Brain microvascular endothelial cell (primary cell): ENCODE results near the gene ICAM4.
A peak's percentile ranks its signal among the peaks of the same experiment; 100 is the strongest.

Experiments
- DNase-seq: peaks from one replicate; pipeline ENCODE4 v3.0.0-alpha.2; 2020
- H3K27ac ChIP-seq: fragments of 250-450 bp; sonication (Bioruptor Pico); 2 replicates; pipeline ENCODE4 v1.5.1; 2020; ENCODE audit warnings: mild to moderate bottlenecking, moderate library complexity
- H3K27me3 ChIP-seq: fragments of 250-450 bp; sonication (Bioruptor Pico); replicated peaks from 2 replicates; pipeline ENCODE4 v1.5.1; 2020; ENCODE audit warnings: mild to moderate bottlenecking
- H3K36me3 ChIP-seq: fragments of 250-450 bp; sonication (Bioruptor Pico); replicated peaks from 2 replicates; pipeline ENCODE4 v1.5.1; 2020; ENCODE audit warnings: mild to moderate bottlenecking
- H3K4me3 ChIP-seq: 2 replicates; pipeline ENCODE4 v1.5.1; 2011; ENCODE audit warnings: low read depth, mild to moderate bottlenecking, control low read depth, low read length, moderate library complexity
- in situ Hi-C: cut with HindIII; loops from 2 replicates; pipeline ENCODE4 v1.10.0; 2017; ENCODE audit warnings: low sequenced_read_pairs, low pct_ligation_motif_present
- TF ChIP-seq, protein P1 (sequence below): IDR thresholded peaks from 2 replicates; pipeline ENCODE4 v1.5.1; 2011; ENCODE audit warnings: low read depth, mild to moderate bottlenecking, moderate library complexity, low read length, control low read depth, inconsistent platforms; ENCODE audit errors: missing control alignments

Gene ICAM4

DNA sequence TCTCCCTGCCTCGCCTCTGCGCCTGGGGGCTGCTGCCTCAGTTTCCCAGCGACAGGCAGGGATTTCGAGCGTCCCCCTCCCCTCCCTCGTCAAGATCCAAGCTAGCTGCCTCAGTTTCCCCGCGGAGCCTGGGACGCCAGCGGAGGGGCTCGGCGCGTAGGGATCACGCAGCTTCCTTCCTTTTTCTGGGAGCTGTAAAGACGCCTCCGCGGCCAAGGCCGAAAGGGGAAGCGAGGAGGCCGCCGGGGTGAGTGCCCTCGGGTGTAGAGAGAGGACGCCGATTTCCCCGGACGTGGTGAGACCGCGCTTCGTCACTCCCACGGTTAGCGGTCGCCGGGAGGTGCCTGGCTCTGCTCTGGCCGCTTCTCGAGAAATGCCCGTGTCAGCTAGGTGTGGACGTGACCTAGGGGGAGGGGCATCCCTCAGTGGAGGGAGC, 16.6 kb upstream of the ICAM4 start:
- in situ Hi-C loops, result no loop called here
- peak overlapping the region; percentile 23 for H3K27ac ChIP-seq
- no peaks in the 10 kb centered on the region for H3K27me3 ChIP-seq
- H3K4me3 ChIP-seq, result peak overlapping the region; percentile 47
- no peaks in the 10 kb centered on the region for H3K36me3 ChIP-seq
- TF ChIP-seq, protein P1, sequence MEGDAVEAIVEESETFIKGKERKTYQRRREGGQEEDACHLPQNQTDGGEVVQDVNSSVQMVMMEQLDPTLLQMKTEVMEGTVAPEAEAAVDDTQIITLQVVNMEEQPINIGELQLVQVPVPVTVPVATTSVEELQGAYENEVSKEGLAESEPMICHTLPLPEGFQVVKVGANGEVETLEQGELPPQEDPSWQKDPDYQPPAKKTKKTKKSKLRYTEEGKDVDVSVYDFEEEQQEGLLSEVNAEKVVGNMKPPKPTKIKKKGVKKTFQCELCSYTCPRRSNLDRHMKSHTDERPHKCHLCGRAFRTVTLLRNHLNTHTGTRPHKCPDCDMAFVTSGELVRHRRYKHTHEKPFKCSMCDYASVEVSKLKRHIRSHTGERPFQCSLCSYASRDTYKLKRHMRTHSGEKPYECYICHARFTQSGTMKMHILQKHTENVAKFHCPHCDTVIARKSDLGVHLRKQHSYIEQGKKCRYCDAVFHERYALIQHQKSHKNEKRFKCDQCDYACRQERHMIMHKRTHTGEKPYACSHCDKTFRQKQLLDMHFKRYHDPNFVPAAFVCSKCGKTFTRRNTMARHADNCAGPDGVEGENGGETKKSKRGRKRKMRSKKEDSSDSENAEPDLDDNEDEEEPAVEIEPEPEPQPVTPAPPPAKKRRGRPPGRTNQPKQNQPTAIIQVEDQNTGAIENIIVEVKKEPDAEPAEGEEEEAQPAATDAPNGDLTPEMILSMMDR, result no peak
- no peak for DNase-seq

DNA sequence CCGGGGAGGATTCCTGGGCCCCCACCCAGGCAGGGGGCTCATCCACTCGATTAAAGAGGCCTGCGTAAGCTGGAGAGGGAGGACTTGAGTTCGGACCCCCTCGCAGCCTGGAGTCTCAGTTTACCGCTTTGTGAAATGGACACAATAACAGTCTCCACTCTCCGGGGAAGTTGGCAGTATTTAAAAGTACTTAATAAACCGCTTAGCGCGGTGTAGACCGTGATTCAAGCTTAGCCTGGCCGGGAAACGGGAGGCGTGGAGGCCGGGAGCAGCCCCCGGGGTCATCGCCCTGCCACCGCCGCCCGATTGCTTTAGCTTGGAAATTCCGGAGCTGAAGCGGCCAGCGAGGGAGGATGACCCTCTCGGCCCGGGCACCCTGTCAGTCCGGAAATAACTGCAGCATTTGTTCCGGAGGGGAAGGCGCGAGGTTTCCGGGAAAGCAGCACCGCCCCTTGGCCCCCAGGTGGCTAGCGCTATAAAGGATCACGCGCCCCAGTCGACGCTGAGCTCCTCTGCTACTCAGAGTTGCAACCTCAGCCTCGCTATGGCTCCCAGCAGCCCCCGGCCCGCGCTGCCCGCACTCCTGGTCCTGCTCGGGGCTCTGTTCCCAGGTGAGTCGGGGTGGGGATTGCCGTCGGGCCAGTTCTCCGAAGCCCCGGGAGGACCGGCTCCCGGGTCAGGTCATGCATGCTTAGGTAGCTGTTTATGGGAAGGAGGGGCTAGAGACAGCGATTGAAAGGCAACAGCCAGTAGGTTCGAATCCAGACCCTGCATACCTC, 15.9 kb upstream of the ICAM4 start, which contains the start of gene ICAM1:
Gene ICAM1 (plus strand): TSS at position 505 of the 779 bp plus-strand sequence. CDS start 40 bp downstream, at position 545.
- in situ Hi-C loops, result no loop called here
- Histone ChIP-seq H3K36me3 (no peaks in the 10 kb centered on the region), H3K27ac (peak within 1 kb of the TSS; percentile 23), H3K4me3 (peak within 1 kb of the TSS; percentile 47), H3K27me3 (no peaks in the 10 kb centered on the region)
- DNase-seq, result peak; percentile 39
- TF ChIP-seq, protein P1, result no peak

DNA sequence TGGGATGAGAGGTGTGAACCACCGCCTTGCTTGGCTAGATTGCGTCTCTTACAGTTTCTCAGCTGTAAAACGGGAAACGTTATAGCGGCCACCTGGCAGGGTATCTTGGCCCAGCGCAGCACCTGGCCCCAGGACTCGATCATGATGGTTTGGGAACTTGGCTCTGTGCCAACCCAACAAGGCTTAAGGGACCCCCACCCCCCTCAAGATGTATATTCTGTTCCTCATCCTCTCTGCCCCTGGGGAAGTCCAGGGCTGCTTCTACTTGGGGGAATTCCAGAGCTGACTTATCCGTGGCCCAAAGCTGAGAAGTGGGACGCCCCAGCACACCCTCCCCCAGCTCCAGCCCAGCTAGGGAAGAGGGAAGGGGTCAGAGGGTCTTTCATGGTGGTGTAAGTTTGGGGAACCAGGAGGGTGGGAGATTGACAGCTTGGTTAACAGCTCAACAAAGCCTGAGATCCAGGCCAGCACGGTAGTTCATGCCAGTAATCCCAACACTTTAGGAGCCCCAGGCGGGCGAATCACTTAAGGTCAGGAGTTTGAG, 15.1 kb upstream of the ICAM4 start:
- H3K36me3 ChIP-seq, result no peaks in the 10 kb centered on the region
- no peak overlapping the region for H3K27ac ChIP-seq
- TF ChIP-seq, protein P1, result no peak
- in situ Hi-C loops, result no loop called here
- H3K4me3 ChIP-seq, result peak overlapping the region; percentile 47
- H3K27me3 ChIP-seq, result no peaks in the 10 kb centered on the region
- no peak for DNase-seq

DNA sequence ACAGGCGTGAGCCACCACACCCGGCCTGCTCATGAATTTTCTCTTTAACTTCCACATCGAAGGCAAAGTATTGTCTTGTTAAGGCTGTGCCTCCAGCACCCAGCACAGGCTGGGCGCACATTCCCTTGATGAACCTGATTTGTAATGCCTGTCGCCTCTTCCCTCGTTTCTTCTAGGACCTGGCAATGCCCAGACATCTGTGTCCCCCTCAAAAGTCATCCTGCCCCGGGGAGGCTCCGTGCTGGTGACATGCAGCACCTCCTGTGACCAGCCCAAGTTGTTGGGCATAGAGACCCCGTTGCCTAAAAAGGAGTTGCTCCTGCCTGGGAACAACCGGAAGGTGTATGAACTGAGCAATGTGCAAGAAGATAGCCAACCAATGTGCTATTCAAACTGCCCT, 12.2 kb upstream of the ICAM4 start:
- TF ChIP-seq, protein P1, result no peak
- Histone ChIP-seq H3K36me3 (peaks cover 2% of the 10 kb centered on the region), H3K27ac (no peak overlapping the region), H3K4me3 (no peak overlapping the region), H3K27me3 (no peaks in the 10 kb centered on the region)
- in situ Hi-C loops, result no loop called here
- no peak for DNase-seq

DNA sequence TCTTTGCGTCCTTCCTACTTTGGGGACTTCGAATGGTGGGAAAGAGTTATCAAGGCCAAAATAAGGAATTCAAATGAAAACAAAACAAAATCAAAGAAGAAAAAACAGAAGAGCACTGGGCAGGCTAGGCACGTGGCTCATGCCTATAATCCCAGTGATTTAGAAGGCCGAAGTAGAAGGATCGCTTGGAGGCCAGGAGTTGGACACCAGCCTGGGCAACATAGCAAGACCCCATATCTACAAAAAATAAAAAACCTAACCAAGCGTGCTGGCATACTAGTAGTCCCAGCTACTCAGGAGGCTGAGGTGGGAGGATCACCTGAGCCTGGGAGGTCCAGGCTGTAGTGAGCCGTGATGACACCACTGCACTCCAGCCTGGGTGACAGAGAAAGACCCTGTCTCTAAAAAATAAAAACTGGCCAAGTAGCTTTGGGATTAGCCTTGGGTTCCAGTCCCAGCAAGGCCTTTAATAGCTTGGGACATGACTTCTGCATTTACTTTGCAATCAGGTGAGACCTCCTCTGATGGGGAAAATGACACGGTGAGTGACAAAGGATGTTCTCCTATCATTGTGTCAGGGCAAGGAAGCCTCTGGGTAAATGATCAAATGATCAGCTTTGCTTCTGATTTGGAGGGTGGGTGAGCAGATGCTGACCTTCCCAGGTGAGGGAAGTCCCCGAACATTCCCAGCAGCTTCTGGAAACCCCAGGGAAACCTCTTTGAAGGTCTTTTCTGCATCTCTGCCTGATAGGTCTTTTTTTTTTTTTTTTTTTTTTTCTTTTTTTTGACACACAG, 8.8 kb upstream of the ICAM4 start:
- H3K27me3 ChIP-seq, result no peaks in the 10 kb centered on the region

More for the DNA sequence above, 8.8 kb upstream of the ICAM4 start:
- no peak for DNase-seq
- TF ChIP-seq, protein P1, result no peak
- peaks cover 2% of the 10 kb centered on the region for H3K36me3 ChIP-seq
- H3K4me3 ChIP-seq, result no peak overlapping the region
- in situ Hi-C loops, result no loop called here
- H3K27ac ChIP-seq, result no peak overlapping the region
